ENCODE data around the gene STMN3.

- TF ChIP-seq REST (IDR thresholded peaks at IDR 0.05; ENCODE audit: insufficient read depth in 1 of 2, low read depth in 2 of 2, low read length in 2 of 2) (no peak), POLR2AphosphoS5 (IDR thresholded peaks at IDR 0.05; ENCODE audit: low read depth, low read length) (no peak), SIN3A (IDR thresholded peaks at IDR 0.05; ENCODE audit: borderline replicate concordance, insufficient read depth, low read length) (no peak), TAF1 (IDR thresholded peaks at IDR 0.05; ENCODE audit: borderline replicate concordance, insufficient read depth, low read length) (no peak)
These were observed 32.2 kb upstream of the STMN3 start for GRCh38 chr20:63685269-63686026.

Measured in PFSK-1 (cell line).